Type B pancreatic cell (in vitro differentiated cells): Measurements from ENCODE around the gene PAM16. TPM values are rescaled to one million over a fixed set of nuclear protein-coding genes. Genes with fewer than 3 reads are reported as not detected.

Source experiments
- DNase-seq: peaks from one replicate; pipeline ENCODE4 v3.0.0; 2021; ENCODE audit warnings: mixed read lengths; ENCODE audit not compliant: unreplicated experiment; ENCODE audit errors: extremely low spot score
- H3K27ac Mint-ChIP-seq: 2 replicates; pipeline ENCODE4 v1.8.0; 2021; ENCODE audit warnings: mild to moderate bottlenecking, mixed read lengths
- H3K27me3 Mint-ChIP-seq: 2 replicates; pipeline ENCODE4 v1.8.0; 2021; ENCODE audit warnings: mixed read lengths
- H3K36me3 Mint-ChIP-seq: 2 replicates; pipeline ENCODE4 v1.8.0; 2021; ENCODE audit warnings: mixed read lengths
- H3K4me1 Mint-ChIP-seq: one replicate; pipeline ENCODE4 v1.8.0; 2021; ENCODE audit warnings: mixed read lengths; ENCODE audit not compliant: unreplicated experiment
- H3K4me3 Mint-ChIP-seq: 2 replicates; pipeline ENCODE4 v1.8.0; 2021; ENCODE audit warnings: mild to moderate bottlenecking, mixed read lengths
- H3K9me3 Mint-ChIP-seq: 2 replicates; pipeline ENCODE4 v1.8.0; 2021; ENCODE audit warnings: mixed read lengths
- CTCF ChIP-seq: fragments of 200-600 bp; sonication (generic); conservative IDR thresholded peaks from 2 replicates; pipeline ENCODE4 v1.5.0; 2021; ENCODE audit warnings: antibody characterized with exemption, mild to moderate bottlenecking
- total RNA-seq: library from RNA; stranded (reverse); gene quantifications from 2 replicates; pipeline ENCODE4 v1.2.1, GENCODE V29; 2021; ENCODE audit warnings: low replicate concordance

The PAM16 gene
- total RNA-seq, 1 donor from 2014 or later, result 39.3 TPM

DNA sequence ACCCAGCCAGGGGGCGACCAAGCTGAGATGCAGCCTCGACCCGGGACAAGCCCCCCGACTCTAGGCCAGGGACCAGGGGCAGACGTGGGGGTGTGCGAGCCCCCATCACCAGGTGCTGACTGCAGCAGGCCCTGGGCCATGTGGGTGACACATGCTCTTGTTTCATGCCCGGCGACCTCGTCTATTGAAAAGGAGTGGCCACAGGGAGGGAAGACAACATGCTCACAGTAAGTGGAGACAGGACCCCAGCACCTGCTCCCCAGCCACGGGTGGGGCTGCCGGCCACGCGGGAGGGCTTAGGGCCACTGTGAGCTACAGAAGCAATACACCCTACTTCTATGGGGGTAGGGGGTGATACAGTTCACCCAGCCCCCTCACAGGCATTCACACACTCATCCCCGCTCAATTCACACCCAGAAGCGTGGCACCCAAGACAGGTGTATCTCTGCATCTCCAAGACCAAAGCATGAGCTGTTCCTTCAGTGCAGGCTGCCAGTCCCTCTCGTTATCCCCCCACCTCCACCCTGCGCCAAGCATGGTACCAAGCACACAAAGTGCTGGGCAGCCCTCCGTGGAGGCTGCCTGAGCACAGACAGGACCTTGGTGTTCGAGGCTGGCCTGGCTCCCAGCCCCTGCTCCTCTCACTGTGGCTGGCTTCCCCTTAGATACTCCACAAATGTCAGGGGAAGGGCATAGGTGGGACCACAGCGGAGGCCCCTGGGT lies 34.1 kb upstream of the PAM16 start:
- Mint-ChIP-seq H3K27ac (peak overlapping the region; percentile 68), H3K9me3 (no peaks in the 10 kb centered on the region), H3K4me3 (no peak overlapping the region), H3K4me1 (peaks cover 20% of the 10 kb centered on the region), H3K27me3 (no peaks in the 10 kb centered on the region), H3K36me3 (no peaks in the 10 kb centered on the region)
- no peak for TF ChIP-seq CTCF
- DNase-seq, result no peak

DNA sequence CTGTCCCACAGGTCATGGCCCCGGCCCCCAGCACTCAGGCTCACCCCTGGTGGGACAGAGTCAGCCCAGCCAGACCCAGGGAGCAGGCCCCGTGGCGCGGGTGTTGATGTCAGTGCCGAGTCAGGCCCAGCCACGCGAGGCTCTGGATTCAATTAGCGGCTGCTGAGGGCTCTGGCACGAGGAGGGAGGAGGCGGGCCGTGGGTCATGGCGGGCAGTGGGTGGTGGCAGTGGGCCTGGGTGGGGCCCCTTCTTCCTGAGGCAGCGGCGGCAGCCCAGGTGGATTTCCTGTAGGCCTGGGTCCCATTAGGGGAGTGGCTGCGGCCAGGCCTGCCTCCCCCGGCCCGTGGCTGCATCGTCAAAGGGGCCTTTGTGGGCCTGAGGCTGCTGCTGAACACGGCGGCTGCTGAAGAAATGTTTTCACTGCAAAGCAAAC lies 33.4 kb upstream of the PAM16 start:
- Mint-ChIP-seq H3K4me1 (peaks cover 14% of the 10 kb centered on the region), H3K4me3 (no peak overlapping the region), H3K9me3 (no peaks in the 10 kb centered on the region), H3K36me3 (no peaks in the 10 kb centered on the region), H3K27me3 (no peaks in the 10 kb centered on the region), H3K27ac (peak overlapping the region; percentile 68)
- DNase-seq, result no peak
- no peak for TF ChIP-seq CTCF

GRCh38 chr16:4383591-4384444 lies 32.7 kb upstream of the PAM16 start:
- H3K4me3 Mint-ChIP-seq, result no peak overlapping the region
- no peak for TF ChIP-seq CTCF
- peaks cover 11% of the 10 kb centered on the region for H3K4me1 Mint-ChIP-seq
- no peaks in the 10 kb centered on the region for H3K36me3 Mint-ChIP-seq
- DNase-seq, result no peak
- H3K27me3 Mint-ChIP-seq, result no peaks in the 10 kb centered on the region
- H3K9me3 Mint-ChIP-seq, result no peaks in the 10 kb centered on the region
- peak overlapping the region; percentile 29 for H3K27ac Mint-ChIP-seq

DNA sequence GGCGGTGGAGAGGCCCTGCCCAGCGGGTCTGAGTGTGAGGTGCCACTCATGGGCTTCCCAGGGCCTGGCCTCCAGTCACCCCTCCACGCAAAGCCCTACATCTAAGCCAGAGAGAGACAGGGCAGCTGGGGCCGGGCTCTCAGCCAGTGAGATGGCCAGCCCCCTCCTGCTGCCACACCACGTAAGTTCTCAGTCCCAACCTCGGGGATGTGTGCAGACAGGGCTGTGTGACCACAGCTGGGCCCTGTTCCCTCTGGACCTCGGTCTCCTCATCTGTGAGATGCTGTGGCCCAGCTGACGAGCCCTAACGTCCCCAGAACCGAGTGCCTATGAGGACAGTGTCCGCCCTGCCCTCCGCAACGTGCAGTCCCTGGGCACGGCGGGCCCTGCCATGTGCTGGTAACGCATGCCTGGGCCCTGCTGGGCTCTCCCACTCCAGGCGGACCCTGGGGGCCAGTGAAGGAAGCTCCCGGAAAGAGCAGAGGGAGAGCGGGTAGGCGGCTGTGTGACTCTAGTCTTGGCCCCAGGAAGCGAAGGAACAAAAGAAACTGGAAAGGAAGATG lies 31.8 kb upstream of the PAM16 start:
- no peak for DNase-seq
- H3K27ac Mint-ChIP-seq, result peak overlapping the region; percentile 29
- H3K4me1 Mint-ChIP-seq, result peaks cover 12% of the 10 kb centered on the region

More for the DNA sequence above, 31.8 kb upstream of the PAM16 start:
- no peaks in the 10 kb centered on the region for H3K36me3 Mint-ChIP-seq
- no peaks in the 10 kb centered on the region for H3K27me3 Mint-ChIP-seq
- no peaks in the 10 kb centered on the region for H3K9me3 Mint-ChIP-seq
- no peak overlapping the region for H3K4me3 Mint-ChIP-seq
- no peak for TF ChIP-seq CTCF
